Fibroblast of the aortic adventitia (primary cell): ENCODE results near the gene SPG11. TPM values are rescaled to one million over a fixed set of nuclear protein-coding genes. Genes with fewer than 3 reads are reported as not detected.
"Not testable (repeated sequence)": the region's sequence is repeated elsewhere in the genome, so short reads cannot be mapped to it uniquely, and the experiment has no call there.

ENCODE experiments used
- DNase-seq: peaks from one replicate; pipeline ENCODE4 v3.0.0-alpha.2; 2010; ENCODE audit warnings: low read depth
- H3K4me3 ChIP-seq: 2 replicates; pipeline ENCODE4 v1.5.1; 2011; ENCODE audit warnings: low read depth, mild to moderate bottlenecking, control low read depth, low read length, moderate library complexity
- total RNA-seq: library from RNA; depleted of rRNA; stranded (reverse); fragments of >200 nt; gene quantifications from 2 replicates; pipeline ENCODE4 v1.2.3, GENCODE V29; 2012; ENCODE audit warnings: low replicate concordance
- TF ChIP-seq, protein P1 (sequence below): IDR thresholded peaks from 2 replicates; pipeline ENCODE4 v1.5.1; 2011; ENCODE audit warnings: mild to moderate bottlenecking, low read length, control low read depth, inconsistent platforms; ENCODE audit not compliant: insufficient read depth

Gene SPG11
- total RNA-seq, 1 donor = 84.8 TPM

GRCh38 chr15:44566155-44566540 is 97.3 kb downstream of the SPG11 start:
- TF ChIP-seq, protein P1, sequence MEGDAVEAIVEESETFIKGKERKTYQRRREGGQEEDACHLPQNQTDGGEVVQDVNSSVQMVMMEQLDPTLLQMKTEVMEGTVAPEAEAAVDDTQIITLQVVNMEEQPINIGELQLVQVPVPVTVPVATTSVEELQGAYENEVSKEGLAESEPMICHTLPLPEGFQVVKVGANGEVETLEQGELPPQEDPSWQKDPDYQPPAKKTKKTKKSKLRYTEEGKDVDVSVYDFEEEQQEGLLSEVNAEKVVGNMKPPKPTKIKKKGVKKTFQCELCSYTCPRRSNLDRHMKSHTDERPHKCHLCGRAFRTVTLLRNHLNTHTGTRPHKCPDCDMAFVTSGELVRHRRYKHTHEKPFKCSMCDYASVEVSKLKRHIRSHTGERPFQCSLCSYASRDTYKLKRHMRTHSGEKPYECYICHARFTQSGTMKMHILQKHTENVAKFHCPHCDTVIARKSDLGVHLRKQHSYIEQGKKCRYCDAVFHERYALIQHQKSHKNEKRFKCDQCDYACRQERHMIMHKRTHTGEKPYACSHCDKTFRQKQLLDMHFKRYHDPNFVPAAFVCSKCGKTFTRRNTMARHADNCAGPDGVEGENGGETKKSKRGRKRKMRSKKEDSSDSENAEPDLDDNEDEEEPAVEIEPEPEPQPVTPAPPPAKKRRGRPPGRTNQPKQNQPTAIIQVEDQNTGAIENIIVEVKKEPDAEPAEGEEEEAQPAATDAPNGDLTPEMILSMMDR = no peak
- no peak overlapping the region for H3K4me3 ChIP-seq
- no peak for DNase-seq

GRCh38 chr15:44565387-44566154 is 97.9 kb downstream of the SPG11 start:
- no peak overlapping the region for H3K4me3 ChIP-seq
- no peak for DNase-seq
- TF ChIP-seq, protein P1 = no peak

DNA sequence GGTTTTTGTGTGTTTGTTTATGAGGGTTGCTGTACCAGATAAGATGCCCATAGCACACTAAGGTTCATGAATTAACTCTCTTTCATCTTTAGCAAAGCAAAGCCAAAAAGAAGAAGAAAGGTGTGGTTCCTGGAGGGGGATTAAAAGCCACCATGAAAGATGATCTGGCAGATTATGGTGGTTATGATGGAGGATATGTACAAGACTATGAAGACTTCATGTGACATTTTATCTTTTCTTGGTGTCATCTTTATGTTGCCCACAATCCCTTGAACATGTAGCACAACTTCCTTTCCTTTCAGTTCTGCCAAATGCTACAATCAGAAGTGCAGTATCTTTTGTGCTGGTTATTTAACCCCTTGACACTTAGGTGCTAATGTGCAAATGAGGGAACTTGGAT is 102.5 kb downstream of the SPG11 start:
- H3K4me3 ChIP-seq, DNase-seq: not testable (repeated sequence)

GRCh38 chr15:44554934-44555723 is 108.3 kb downstream of the SPG11 start:
- TF ChIP-seq, protein P1 = no peak
- no peak for DNase-seq
- no peak overlapping the region for H3K4me3 ChIP-seq

GRCh38 chr15:44550734-44551133 is 112.7 kb downstream of the SPG11 start:
- no peak overlapping the region for H3K4me3 ChIP-seq
- DNase-seq = no peak
- TF ChIP-seq, protein P1 = no peak

- TF ChIP-seq, protein P1 = peak; percentile 45
- H3K4me3 ChIP-seq = no peak overlapping the region
- DNase-seq = peak; percentile 57
These were observed 113.2 kb downstream of the SPG11 start for GRCh38 chr15:44550256-44550655.

- H3K4me3 ChIP-seq, DNase-seq: not testable (repeated sequence)
These were observed 114.3 kb downstream of the SPG11 start for GRCh38 chr15:44549152-44549551.
